Left lobe of liver (tissue), 2 donors: ENCODE measurements around the gene ABTB2. TPM values are rescaled to one million over a fixed set of nuclear protein-coding genes. Genes with fewer than 3 reads are reported as not detected.

Experiments used
- ATAC-seq: fragments of 200-7000 bp; cut with Tn5 transposase; one replicate; pipeline ENCODE4 v1.9.1; 2020; ENCODE audit warnings: mild to moderate bottlenecking, moderate library complexity
- DNase-seq: peaks from one replicate; pipeline ENCODE4 v3.0.0-alpha.2; 2020; ENCODE audit warnings: low spot score
- total RNA-seq: library from RNA; stranded (reverse); gene quantifications from one replicate; pipeline ENCODE4 v1.2.1, GENCODE V29; 2021
- donor health status: DM: no; HTN: no; CAD: no; lungs with moderate emphysema.
- donor health status: DM: no; HTN: yes; CAD: no.

ABTB2 gene
- total RNA-seq, 1 donor from 2014 or later: 11.4 TPM

- ATAC-seq: no peak
Observed at GRCh38 chr11:34296412-34296811, 61.4 kb downstream of the ABTB2 start.

GRCh38 chr11:34292546-34292945 is 65.3 kb downstream of the ABTB2 start:
- DNase-seq (no peak), ATAC-seq (no peak)

More at GRCh38 chr11:34296412-34296811, 61.4 kb downstream of the ABTB2 start:
- no peak for DNase-seq

DNA sequence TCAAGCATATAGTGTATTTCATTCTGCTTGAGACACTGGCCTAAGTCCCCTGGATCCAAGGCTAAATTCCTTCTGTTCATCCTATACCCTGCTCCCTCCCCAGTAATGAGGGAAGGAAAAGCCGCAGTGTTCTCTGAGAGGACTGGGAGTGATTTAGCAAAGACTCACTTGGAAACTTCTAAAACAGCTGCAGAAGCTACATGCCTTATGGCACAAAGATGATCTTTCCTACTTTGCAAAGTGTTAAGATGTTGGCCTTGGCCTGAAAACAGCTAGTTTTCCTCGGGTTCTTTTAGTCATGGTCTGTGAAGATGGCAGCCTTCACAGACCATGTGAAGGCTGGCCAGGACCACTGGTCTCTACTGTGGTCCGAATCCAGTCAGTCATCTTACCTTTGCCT is 65.7 kb downstream of the ABTB2 start:
- ATAC-seq: no peak

GRCh38 chr11:34290926-34291325 is 66.9 kb downstream of the ABTB2 start:
- ATAC-seq (no peak), DNase-seq (no peak)

More for the DNA sequence above, 65.7 kb downstream of the ABTB2 start:
- no peak for DNase-seq

DNA sequence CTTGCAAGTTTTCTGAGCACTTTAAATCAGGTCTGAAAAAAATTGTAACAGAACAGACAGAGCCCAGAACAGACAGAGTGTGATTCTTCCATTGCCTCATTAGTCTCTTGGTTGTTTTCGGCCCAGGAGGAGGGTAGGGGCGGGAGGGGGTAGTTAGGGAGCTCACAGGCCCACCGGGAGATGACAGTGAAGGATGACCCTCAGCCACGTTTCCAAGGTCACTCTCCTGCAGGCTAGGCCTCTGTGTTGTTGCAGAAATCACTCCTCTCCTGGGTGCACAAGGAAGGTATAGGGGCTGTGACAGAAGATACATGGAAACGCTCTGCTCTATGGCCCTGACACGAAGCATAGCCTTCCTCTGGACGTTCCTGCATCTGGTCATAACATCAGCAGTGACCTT is 69.3 kb downstream of the ABTB2 start:
- DNase-seq: no peak
- no peak for ATAC-seq

DNA sequence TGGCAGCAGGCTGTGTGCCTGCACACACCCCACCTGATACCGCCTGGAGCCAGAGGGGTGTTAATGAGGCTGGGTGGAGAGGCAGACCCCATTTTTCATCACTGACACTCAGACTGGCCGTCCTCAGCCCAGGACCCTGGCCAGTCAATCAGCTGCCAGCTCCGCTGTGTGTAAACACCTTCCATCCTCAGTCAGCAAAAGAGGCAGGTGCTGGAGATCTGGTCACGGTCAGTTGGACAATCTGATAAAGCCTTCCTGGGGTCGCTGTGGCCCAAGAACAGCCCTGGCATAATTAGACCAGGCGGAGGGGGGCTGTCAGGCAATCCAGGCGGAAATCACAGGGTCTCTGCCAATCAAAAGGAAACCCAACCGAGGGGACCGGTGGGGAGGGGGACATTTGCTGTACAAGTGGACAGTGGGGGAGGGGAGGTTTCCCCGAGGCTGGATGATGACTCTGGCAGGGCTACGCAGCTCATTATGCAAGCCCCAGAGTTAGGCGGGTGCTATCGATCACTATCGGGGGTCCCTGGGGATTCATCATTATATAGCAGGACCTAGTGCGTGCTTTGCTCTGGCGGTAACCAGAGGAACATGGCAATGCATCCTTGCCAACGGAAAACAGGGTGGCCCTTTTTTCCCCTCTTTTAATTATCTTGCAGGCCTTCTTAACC is 72.9 kb downstream of the ABTB2 start:
- ATAC-seq: peak; percentile 54

DNA sequence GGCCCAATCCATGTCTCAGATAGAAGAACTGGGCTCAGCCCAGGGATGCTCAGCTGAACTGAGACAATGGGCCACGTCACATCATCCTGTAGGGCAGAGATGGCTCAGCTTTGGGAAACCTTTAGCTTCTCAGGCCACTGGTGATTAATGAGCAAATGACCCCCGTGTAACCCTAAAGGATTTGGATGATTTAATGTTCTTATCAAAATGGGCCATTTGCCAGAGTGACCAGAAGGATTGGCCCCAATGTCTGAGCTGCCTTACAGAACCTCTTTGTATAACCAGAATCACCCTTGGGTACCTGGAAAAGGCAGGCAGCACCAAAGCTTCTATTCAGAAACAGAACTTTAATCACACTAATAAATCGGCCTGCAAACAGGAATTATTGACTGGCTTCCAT is 73.7 kb downstream of the ABTB2 start:
- ATAC-seq (no peak), DNase-seq (no peak)

More for the DNA sequence above, 72.9 kb downstream of the ABTB2 start:
- DNase-seq: no peak

DNA sequence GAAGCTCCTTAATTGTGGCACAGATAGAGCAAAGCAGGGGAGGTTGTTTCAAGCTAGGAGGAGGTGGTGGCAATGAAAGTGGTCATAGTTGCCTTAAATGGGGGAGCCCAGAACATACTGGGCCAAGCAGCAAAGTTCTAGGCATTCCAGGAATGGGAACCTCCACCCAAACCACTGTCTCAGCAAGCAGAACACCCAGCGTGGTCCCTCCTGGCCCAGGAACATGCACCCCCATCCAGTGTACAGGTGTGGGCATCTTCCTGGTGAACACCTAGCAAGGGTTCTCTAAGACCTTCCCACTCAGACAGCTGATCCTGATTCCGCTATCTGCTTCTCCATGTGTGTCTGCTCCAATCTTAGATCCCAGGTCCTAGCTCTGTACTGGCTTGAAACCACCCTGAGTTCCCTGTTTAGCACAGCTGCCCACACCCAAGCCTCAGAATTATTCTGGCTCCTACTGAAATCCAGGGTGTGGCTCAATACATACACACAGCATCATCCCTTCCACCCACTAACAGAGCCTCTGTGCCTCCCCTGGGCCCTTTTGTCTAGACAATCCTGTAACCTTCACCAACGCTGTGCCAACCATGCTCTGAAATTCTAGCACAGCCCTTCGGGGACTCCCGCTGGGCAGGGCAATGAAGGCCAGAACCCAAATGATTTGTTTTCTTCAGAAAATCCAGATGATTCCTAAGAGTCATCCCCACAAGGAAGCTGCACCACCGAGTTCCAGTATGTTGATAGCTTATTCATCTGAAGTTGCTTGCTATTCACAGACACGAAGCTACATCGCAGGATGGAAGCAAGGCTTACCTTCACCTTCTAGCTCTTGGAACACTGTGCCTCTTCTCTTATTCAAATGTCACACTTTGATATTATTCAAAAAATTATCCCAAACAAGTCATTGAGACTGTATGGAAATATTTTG is 76.6 kb downstream of the ABTB2 start:
- DNase-seq (no peak), ATAC-seq (no peak)

DNA sequence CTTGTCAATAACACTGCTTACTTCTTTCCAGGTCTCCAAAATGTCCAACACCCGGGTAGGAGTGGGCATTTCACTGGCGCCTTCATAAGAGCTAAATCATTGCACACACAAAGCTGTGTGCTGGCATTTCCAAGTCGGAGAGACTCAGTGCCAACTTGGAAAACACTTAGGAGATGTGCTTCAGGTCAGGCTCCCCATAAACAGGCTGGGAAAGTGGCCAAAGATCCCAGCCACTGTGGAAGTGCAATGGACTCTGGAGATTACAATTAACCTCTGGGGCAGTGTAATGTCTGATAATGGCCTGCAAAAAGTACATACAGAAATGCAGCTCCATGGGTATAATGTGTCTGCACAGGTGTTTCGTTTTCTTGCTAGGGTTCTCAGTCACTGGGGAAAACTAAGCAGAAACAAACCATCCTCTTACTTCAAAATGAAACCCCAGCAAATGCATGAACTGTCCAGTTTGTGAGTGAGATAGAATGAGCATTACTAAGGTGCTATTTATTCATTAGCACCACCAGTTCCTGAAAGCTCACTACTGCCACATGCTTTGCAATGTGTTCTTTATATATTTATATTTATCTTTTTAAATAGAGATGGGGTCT is 79.0 kb downstream of the ABTB2 start:
- peak; percentile 84 for DNase-seq

GRCh38 chr11:34278175-34278574 is 79.6 kb downstream of the ABTB2 start:
- DNase-seq (no peak), ATAC-seq (no peak)

More for the DNA sequence above, 79.0 kb downstream of the ABTB2 start:
- peak; percentile 85 for ATAC-seq

- no peak for ATAC-seq
- DNase-seq: no peak
Observed at GRCh38 chr11:34277171-34277570, 80.6 kb downstream of the ABTB2 start.

- ATAC-seq: no peak
Observed at GRCh38 chr11:34276352-34276864, 81.4 kb downstream of the ABTB2 start.

GRCh38 chr11:34275486-34275885 is 82.3 kb downstream of the ABTB2 start:
- DNase-seq (no peak), ATAC-seq (no peak)

More at GRCh38 chr11:34276352-34276864, 81.4 kb downstream of the ABTB2 start:
- no peak for DNase-seq

DNA sequence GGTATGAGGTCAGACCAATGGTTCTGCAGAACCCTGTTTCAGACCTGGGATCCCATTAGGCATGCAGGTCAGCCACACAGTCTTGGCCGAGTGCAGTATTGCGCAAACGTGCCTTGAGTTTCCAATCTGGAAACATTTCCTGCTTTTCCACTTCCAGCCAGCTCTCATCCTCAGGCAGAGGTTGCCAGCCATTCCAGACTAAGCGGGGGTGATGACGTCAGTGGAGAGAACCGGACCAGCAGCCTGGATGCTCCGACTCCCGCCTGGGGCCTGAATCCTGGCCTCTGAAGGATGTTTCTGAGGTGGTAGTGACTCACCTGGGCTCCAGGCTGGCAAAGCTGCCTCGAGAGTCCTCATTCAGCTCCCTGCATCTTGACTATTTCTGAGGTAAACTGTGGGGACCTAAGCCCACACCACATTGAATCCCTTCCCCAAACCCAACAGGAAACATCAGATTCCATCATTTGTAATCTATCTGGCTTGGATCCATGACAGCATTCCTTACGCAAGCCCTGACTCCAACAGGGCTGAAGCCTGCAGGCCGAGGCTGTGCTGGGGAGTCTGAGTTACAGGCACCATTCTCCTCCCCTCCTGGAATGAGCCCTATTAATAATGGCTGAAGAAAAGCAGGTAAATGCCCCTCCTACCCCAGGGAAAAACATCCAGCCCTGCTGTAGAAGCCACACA is 83.0 kb downstream of the ABTB2 start:
- DNase-seq (peak; percentile 80), ATAC-seq (peak; percentile 60)

- DNase-seq (no peak), ATAC-seq (no peak)
Observed at GRCh38 chr11:34273099-34273498, 84.7 kb downstream of the ABTB2 start.

DNA sequence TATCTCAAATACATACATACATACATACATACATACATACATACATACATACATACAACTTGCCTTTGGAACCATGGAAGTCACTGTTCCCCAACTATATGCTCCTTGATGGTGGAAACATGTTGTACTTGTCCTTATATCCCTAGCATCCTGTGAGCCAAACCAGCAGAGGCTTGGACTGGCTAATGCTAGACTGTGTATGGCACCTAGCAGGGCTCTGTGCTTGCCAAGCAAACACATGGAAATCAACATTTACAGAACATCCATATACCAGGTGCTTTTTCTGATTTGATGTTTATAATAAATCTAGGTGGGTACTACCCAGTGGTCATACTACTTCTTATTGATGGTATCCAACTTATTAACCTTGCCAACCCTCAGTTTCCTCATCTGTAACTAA is 86.1 kb downstream of the ABTB2 start:
- ATAC-seq (no peak), DNase-seq (no peak)

DNA sequence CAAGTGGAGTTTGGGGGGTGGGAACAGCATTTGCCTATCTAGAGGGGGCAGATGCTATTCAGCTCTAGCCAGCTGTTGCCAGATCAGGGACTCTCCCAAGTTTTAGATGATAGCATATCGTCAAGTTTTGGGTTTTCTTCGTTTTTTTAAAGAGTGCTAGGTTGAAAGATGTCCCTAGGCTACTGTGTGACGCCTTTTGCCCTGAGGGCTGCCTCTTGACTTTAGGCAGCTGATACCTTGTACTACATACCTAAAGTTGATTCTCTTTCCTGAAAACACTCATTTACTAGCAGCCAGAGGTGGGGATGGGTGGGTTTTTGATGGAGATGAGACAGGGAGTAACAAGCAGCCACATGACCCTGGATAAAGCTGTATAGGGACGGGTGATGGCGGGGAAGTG is 87.1 kb downstream of the ABTB2 start:
- ATAC-seq (no peak), DNase-seq (no peak)

DNA sequence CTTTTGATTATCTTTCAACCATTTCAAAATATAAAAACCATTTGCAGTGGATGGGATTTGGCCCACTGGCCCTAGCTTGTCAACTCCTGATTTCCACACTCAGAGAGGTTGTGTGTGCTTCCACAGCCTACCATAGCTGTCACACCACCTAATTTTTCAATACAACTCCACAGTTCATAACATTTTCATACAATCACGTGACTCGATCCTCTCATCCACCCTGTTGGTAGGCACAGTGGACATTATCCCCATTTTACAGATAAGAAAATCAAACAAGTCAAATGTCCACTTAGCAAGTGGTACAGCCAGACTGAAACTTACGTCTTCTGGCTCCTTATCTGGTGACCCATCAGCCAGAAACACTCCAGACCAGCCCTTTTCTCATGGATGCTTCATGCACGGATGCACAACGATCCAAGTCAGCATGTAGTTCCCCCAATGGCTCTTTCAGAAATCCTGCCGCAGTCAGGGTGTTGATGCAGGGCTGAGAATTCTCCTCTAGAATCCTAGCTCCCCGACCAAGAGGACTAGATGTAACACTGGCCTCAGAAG is 88.0 kb downstream of the ABTB2 start:
- DNase-seq (no peak), ATAC-seq (no peak)

- DNase-seq (no peak), ATAC-seq (no peak)
Observed at GRCh38 chr11:34268906-34269430, 88.8 kb downstream of the ABTB2 start.

- DNase-seq (no peak), ATAC-seq (no peak)
Observed at GRCh38 chr11:34267417-34267816, 90.4 kb downstream of the ABTB2 start.
